Mesendoderm (in vitro differentiated cells): ENCODE data around the gene RELL1.

Experiments used
- DNase-seq: peaks from one replicate; pipeline ENCODE4 v3.0.0; 2013
- H2AK5ac ChIP-seq: 2 replicates; pipeline ENCODE4 v1.6.1; 2013; ENCODE audit warnings: low read length, inconsistent platforms
- H2BK120ac ChIP-seq: 2 replicates; pipeline ENCODE4 v1.6.1; 2013; ENCODE audit warnings: low read depth, mild to moderate bottlenecking, low read length, moderate library complexity, mixed read lengths
- H2BK15ac ChIP-seq: replicated peaks from 2 replicates; pipeline ENCODE4 v1.6.1; 2013; ENCODE audit warnings: low read depth, mild to moderate bottlenecking, moderate library complexity
- H2BK5ac ChIP-seq: 2 replicates; pipeline ENCODE4 v1.6.1; 2013; ENCODE audit warnings: low read length, inconsistent platforms
- H3K18ac ChIP-seq: 2 replicates; pipeline ENCODE4 v1.6.1; 2013; ENCODE audit warnings: mild to moderate bottlenecking, low read length, mixed read lengths
- H3K23ac ChIP-seq: one replicate; pipeline ENCODE4 v1.6.1; 2013; ENCODE audit warnings: low read length
- H3K27ac ChIP-seq: 2 replicates; pipeline ENCODE4 v1.5.1; 2013; ENCODE audit warnings: low read depth, mild to moderate bottlenecking, inconsistent platforms, low read length, moderate library complexity
- H3K27me3 ChIP-seq: 2 replicates; pipeline ENCODE4 v1.6.1; 2013; ENCODE audit warnings: low read length, control low read depth, mild to moderate bottlenecking, inconsistent platforms; ENCODE audit not compliant: insufficient read depth, poor library complexity
- H3K36me3 ChIP-seq: 2 replicates; pipeline ENCODE4 v1.6.1; 2013; ENCODE audit warnings: low read length, inconsistent platforms; ENCODE audit not compliant: control insufficient read depth, insufficient read depth
- H3K4ac ChIP-seq: one replicate; pipeline ENCODE4 v1.6.1; 2013; ENCODE audit warnings: low read depth, mild to moderate bottlenecking, low read length, moderate library complexity
- H3K4me1 ChIP-seq: 2 replicates; pipeline ENCODE4 v1.6.1; 2013; ENCODE audit warnings: low read depth, low read length, inconsistent platforms; ENCODE audit not compliant: control insufficient read depth
- H3K4me2 ChIP-seq: 2 replicates; pipeline ENCODE4 v1.6.1; 2013; ENCODE audit warnings: low read length
- H3K4me3 ChIP-seq: 2 replicates; pipeline ENCODE4 v1.5.1; 2013; ENCODE audit warnings: mild to moderate bottlenecking, low read length
- H3K56ac ChIP-seq: one replicate; pipeline ENCODE4 v1.6.1; 2013; ENCODE audit warnings: low read length
- H3K79me1 ChIP-seq: 2 replicates; pipeline ENCODE4 v1.6.1; 2013; ENCODE audit warnings: low read length, inconsistent platforms
- H3K79me2 ChIP-seq: 2 replicates; pipeline ENCODE4 v1.6.1; 2013; ENCODE audit warnings: mild to moderate bottlenecking, low read length; ENCODE audit not compliant: control insufficient read depth, insufficient read depth
- H3K9ac ChIP-seq: 2 replicates; pipeline ENCODE4 v1.6.1; 2013; ENCODE audit warnings: low read length, inconsistent platforms
- H4K5ac ChIP-seq: one replicate; pipeline ENCODE4 v1.6.1; 2013; ENCODE audit warnings: low read length
- H4K8ac ChIP-seq: one replicate; pipeline ENCODE4 v1.6.1; 2013; ENCODE audit warnings: low read depth, mild to moderate bottlenecking, control low read depth, low read length, moderate library complexity
- WGBS: extraction: QIAGEN DNeasy Blood & Tissue Kit; methylation state at CpG from one replicate; pipeline ENCODE4 v1.1.7; 2013; ENCODE audit warnings: low lambda C conversion rate, missing lambda C conversion rate; ENCODE audit not compliant: insufficient coverage; ENCODE audit errors: extremely low coverage; 5-methylcytosine and 5-hydroxymethylcytosine counted together

Gene RELL1

DNA sequence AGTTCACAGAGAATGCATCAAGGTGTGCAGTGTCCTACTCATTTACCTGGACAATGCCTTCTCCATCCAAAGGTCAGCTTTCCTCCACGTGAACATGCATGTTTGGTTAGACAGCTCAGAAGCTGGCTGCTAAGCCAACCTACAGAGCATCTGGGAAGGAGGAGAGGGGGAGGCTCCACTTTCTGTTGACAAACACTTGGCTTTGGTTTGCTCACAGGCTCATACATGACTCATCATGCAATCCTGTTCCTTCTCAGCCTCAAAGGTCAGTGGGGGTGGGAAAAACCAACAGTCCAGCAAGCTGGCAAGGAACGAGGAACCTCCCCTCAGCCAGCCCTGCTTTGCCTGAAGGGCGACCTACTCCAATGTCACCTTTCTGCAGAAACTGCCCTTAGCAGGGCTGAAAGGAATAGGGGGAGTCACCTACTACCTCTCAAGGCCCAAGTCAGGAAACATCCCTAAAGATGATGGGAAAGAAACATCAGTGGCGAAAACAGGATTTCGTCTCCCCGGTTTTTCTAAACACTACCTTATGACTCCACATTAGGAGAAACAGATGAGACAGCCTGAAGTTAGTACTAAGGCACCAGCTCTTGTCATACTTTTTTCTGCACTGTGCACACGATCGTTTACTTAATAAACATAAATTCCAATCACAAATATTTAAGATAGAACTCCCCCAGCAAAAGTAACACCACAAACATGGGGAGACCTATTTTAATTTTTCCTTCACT is 37.9 kb downstream of the RELL1 start:
- Histone ChIP-seq H2BK5ac (no peak overlapping the region), H2BK15ac (no peak overlapping the region), H2BK120ac (no peak overlapping the region), H3K4me2 (no peak overlapping the region), H3K4me1 (no peaks in the 10 kb centered on the region), H3K27me3 (no peaks in the 10 kb centered on the region), H3K4ac (no peak overlapping the region), H2AK5ac (no peak overlapping the region), H3K56ac (no peak overlapping the region), H3K27ac (no peak overlapping the region), H3K36me3 (no peaks in the 10 kb centered on the region), H3K9ac (no peak overlapping the region), H4K8ac (no peak overlapping the region), H3K79me2 (no peaks in the 10 kb centered on the region), H3K18ac (no peak overlapping the region), H3K23ac (no peak overlapping the region), H3K4me3 (no peak overlapping the region), H3K79me1 (no peaks in the 10 kb centered on the region), H4K5ac (no peak overlapping the region)
- peak; percentile 93 for DNase-seq
- 100% methylated on average over 2 of the region's 8 CpGs for WGBS

DNA sequence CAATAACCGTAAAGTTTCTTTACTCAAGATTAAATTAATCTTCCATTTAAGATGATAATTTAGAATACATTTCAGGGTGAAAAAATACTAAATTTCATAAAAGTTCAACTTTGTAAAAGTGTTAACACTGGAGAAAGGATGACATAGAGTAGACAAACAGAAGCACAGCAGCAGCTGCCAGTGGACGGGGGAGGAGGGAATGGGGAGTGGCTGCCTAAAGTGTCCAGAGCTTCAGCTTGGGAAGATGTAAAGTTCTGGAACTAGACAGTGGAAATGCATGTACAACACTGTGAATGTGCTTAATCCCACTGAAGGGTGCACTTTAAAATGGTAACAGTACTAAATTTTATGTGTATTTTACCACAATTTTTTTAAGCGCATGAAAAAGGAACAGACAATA is 39.9 kb downstream of the RELL1 start:
- Histone ChIP-seq H3K36me3 (no peaks in the 10 kb centered on the region), H2BK5ac (no peak overlapping the region), H2BK15ac (no peak overlapping the region), H3K27me3 (no peaks in the 10 kb centered on the region), H3K4me3 (no peak overlapping the region), H3K23ac (no peak overlapping the region), H3K56ac (no peak overlapping the region), H3K9ac (no peak overlapping the region), H3K4ac (no peak overlapping the region), H3K79me1 (no peaks in the 10 kb centered on the region), H2AK5ac (no peak overlapping the region), H3K27ac (no peak overlapping the region), H3K4me2 (no peak overlapping the region), H4K8ac (no peak overlapping the region), H3K18ac (no peak overlapping the region), H3K4me1 (peaks cover 2% of the 10 kb centered on the region), H3K79me2 (no peaks in the 10 kb centered on the region), H4K5ac (no peak overlapping the region), H2BK120ac (no peak overlapping the region)
- DNase-seq = no peak
- no CpG with 5 or more reads among the region's 3 CpGs for WGBS

DNA sequence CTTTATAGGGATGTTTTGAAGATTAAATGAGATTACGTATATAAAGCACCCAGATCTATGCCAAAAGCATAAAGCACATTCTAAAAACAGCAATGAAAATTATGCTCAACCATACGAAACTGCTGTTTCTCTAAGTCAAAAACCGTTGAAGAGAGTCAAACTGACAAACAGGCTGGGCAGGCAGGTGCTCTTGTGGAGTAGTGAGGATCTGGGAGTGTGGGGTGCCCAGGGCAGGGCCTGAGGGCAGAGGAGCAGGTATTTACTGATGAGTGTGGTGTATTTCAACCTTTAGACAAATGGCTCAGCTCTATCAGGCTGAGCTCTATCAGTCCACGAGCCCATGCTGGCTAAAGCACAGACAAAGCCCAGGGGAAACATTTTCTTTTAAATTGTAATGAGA is 40.4 kb downstream of the RELL1 start:
- DNase-seq = no peak
- Histone ChIP-seq H2BK5ac (no peak overlapping the region), H3K4me2 (no peak overlapping the region), H2BK15ac (no peak overlapping the region), H4K8ac (no peak overlapping the region), H3K79me1 (no peaks in the 10 kb centered on the region), H2BK120ac (no peak overlapping the region), H3K79me2 (no peaks in the 10 kb centered on the region), H3K56ac (peak overlapping the region; percentile 17), H3K4me1 (peaks cover 2% of the 10 kb centered on the region), H3K27ac (no peak overlapping the region), H3K4me3 (no peak overlapping the region), H3K9ac (no peak overlapping the region), H4K5ac (no peak overlapping the region), H3K27me3 (no peaks in the 10 kb centered on the region), H3K4ac (no peak overlapping the region), H3K18ac (no peak overlapping the region), H3K23ac (no peak overlapping the region), H3K36me3 (no peaks in the 10 kb centered on the region), H2AK5ac (no peak overlapping the region)
- WGBS = no CpG with 5 or more reads among the region's 4 CpGs

DNA sequence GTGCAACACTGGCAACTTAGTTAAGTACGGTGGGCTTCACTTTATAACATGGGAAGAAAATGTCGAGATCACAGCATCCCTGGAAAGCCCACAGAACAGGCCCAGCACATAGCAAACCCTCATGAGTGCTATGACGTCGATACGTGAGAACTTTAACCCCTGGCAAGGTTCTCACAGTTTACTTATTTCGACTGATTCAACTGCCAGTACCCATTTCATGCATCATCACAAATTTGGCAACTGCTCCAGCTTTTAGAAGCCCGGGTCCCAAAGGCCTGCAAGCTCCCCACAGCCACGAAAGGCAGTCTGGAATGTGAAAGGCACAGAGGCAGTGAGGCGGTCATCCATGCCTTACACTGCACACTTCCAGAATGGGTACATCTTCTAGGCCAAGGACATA is 41.2 kb downstream of the RELL1 start:
- Histone ChIP-seq H3K79me1 (no peaks in the 10 kb centered on the region), H3K23ac (no peak overlapping the region), H3K4me2 (no peak overlapping the region), H2BK5ac (no peak overlapping the region), H2AK5ac (no peak overlapping the region), H2BK15ac (no peak overlapping the region), H4K8ac (no peak overlapping the region), H3K27me3 (no peaks in the 10 kb centered on the region), H3K9ac (no peak overlapping the region), H3K4ac (no peak overlapping the region), H4K5ac (no peak overlapping the region), H3K79me2 (no peaks in the 10 kb centered on the region), H3K4me3 (no peak overlapping the region), H3K27ac (no peak overlapping the region), H3K4me1 (peaks cover 2% of the 10 kb centered on the region), H3K18ac (no peak overlapping the region), H2BK120ac (no peak overlapping the region), H3K56ac (no peak overlapping the region), H3K36me3 (no peaks in the 10 kb centered on the region)
- DNase-seq = no peak
- no CpG with 5 or more reads among the region's 9 CpGs for WGBS

DNA sequence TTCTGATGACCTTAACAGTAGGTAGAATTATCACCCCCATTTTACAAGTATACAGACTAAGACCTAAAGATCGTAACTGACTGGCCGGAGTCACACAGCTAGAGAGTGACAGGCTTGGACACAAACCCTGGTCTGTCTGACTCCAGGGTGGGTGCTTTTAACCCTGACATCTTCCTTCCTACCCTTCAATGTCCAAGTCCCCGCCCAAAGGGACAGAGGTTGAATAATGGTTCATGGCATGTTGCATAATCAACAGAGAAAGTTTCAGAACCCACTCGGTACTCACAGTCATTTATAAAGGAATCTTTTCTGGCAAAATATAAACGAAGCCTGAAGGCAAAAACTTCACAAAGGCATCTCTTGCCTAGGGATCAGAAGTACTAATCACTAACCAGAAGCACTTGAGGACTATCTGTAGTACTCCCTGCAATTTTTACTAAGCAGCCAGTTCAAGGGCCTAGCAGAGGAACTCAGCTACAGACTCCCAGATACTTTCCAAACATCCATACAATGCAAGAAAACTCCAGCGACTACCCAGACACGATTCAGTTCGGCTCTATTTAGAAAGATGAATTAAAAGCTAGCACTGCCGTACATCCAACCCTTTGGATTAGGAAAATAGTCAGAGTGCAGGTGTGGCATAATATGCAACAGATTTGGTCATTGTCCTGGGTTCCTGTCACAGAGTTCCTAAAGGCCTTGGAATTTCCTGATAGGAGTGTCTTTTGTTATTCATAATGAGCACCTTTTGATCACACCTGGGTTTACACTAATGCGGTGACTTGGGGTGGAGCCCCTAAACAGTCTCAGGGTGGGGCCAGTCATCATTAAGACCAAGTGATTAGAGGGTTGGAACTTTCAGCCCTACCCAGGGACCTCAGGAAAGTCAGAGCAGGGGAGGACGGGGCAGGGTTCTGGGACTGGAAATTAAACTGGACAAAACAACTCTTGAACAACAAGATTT is 44.0 kb downstream of the RELL1 start:
- H3K18ac ChIP-seq = no peak overlapping the region
- H3K4me3 ChIP-seq = no peak overlapping the region
- no peaks in the 10 kb centered on the region for H3K79me2 ChIP-seq
- WGBS = no CpG with 5 or more reads among the region's 11 CpGs
- H2BK5ac ChIP-seq = no peak overlapping the region
- no peak overlapping the region for H2BK15ac ChIP-seq
- no peak overlapping the region for H4K5ac ChIP-seq
- H3K9ac ChIP-seq = no peak overlapping the region
- H3K79me1 ChIP-seq = no peaks in the 10 kb centered on the region
- no peak overlapping the region for H2BK120ac ChIP-seq
- no peaks in the 10 kb centered on the region for H3K27me3 ChIP-seq
- no peak overlapping the region for H3K23ac ChIP-seq
- no peak overlapping the region for H3K56ac ChIP-seq
- H3K4me2 ChIP-seq = no peak overlapping the region
- no peak overlapping the region for H4K8ac ChIP-seq
- no peak overlapping the region for H3K4ac ChIP-seq
- H3K4me1 ChIP-seq = peaks cover 2% of the 10 kb centered on the region
- H3K27ac ChIP-seq = no peak overlapping the region
- no peak for DNase-seq
- no peak overlapping the region for H2AK5ac ChIP-seq
- H3K36me3 ChIP-seq = no peaks in the 10 kb centered on the region
